Right ventricle myocardium inferior (tissue), 1 donor: ENCODE measurements around the gene SLC9A7. TPM values are rescaled to one million over a fixed set of nuclear protein-coding genes. Genes with fewer than 3 reads are reported as not detected.

ENCODE experiments used
- ATAC-seq: fragments of 200-7000 bp; cut with Tn5 transposase; one replicate; pipeline ENCODE4 v1.9.1; 2020; ENCODE audit warnings: mild to moderate bottlenecking, moderate library complexity
- DNase-seq: peaks from one replicate; pipeline ENCODE4 v3.0.0; 2021; ENCODE audit errors: missing footprints
- intact Hi-C: fragments of 100-400 bp; cut with DNase I; formaldehyde crosslinking; loops from one replicate; pipeline ENCODE4 v1.11.0; 2022
- total RNA-seq: library from RNA; stranded (reverse); fragmentation: NEBNext Ultra II Directional; extraction: Animal tissue kit (Norgen Biotek cat#: 25700); gene quantifications from one replicate; pipeline ENCODE4 v1.2.1, GENCODE V29; 2021
- donor health status: DM: no; HTN: yes; CAD: no; lungs with severe emphysema.

Gene SLC9A7
- total RNA-seq, 1 donor from 2014 or later, result 2.5 TPM

GRCh38 chrX:46628460-46629371 lies 130.2 kb downstream of the SLC9A7 start:
- DNase-seq (peak; percentile 83), ATAC-seq (peak; percentile 89)
- intact Hi-C loops, result no loop called here

GRCh38 chrX:46627711-46628419 lies 131.1 kb downstream of the SLC9A7 start:
- intact Hi-C loops, result no loop called here
- DNase-seq (no peak), ATAC-seq (peak; percentile 38)

GRCh38 chrX:46627062-46627461 lies 131.9 kb downstream of the SLC9A7 start:
- ATAC-seq, result no peak
- no peak for DNase-seq
- intact Hi-C loops, result no loop called here

- intact Hi-C loops, result no loop called here
- DNase-seq (no peak), ATAC-seq (no peak)
Measured at GRCh38 chrX:46626566-46626965, 132.4 kb downstream of the SLC9A7 start.

GRCh38 chrX:46624090-46624786 lies 134.7 kb downstream of the SLC9A7 start:
- ATAC-seq, result no peak
- intact Hi-C loops, result no loop called here
- DNase-seq, result no peak

GRCh38 chrX:46621572-46621971 lies 137.3 kb downstream of the SLC9A7 start:
- DNase-seq (no peak), ATAC-seq (no peak)
- intact Hi-C loops, result no loop called here

GRCh38 chrX:46620505-46620904 lies 138.4 kb downstream of the SLC9A7 start:
- ATAC-seq (no peak), DNase-seq (no peak)
- intact Hi-C loops, result no loop called here

GRCh38 chrX:46618947-46619346 lies 140.0 kb downstream of the SLC9A7 start:
- ATAC-seq, result no peak

GRCh38 chrX:46617906-46618305 lies 141.0 kb downstream of the SLC9A7 start:
- intact Hi-C loops, result no loop called here
- DNase-seq (no peak), ATAC-seq (no peak)

More at GRCh38 chrX:46618947-46619346, 140.0 kb downstream of the SLC9A7 start:
- intact Hi-C loops, result no loop called here
- DNase-seq, result no peak

- intact Hi-C loops, result no loop called here
- no peak for ATAC-seq
- no peak for DNase-seq
Measured at GRCh38 chrX:46611658-46612362, 147.1 kb downstream of the SLC9A7 start.

- no peak for ATAC-seq
Measured at GRCh38 chrX:46610070-46610658, 148.8 kb downstream of the SLC9A7 start.

GRCh38 chrX:46607916-46608315 lies 151.0 kb downstream of the SLC9A7 start:
- intact Hi-C loops, result no loop called here
- no peak for ATAC-seq
- no peak for DNase-seq

More at GRCh38 chrX:46610070-46610658, 148.8 kb downstream of the SLC9A7 start:
- intact Hi-C loops, result no loop called here
- no peak for DNase-seq

GRCh38 chrX:46602468-46603102 lies 156.3 kb downstream of the SLC9A7 start:
- ATAC-seq (no peak), DNase-seq (no peak)
- intact Hi-C loops, result no loop called here

GRCh38 chrX:46601283-46601682 lies 157.6 kb downstream of the SLC9A7 start:
- ATAC-seq (peak; percentile 90), DNase-seq (no peak)
- intact Hi-C loops, result no loop called here

GRCh38 chrX:46599051-46599560 lies 159.8 kb downstream of the SLC9A7 start:
- DNase-seq (no peak), ATAC-seq (no peak)
- intact Hi-C loops, result no loop called here

- DNase-seq, result no peak
- intact Hi-C loops, result no loop called here
- no peak for ATAC-seq
Measured at GRCh38 chrX:46597771-46598170, 161.1 kb downstream of the SLC9A7 start.

GRCh38 chrX:46597208-46597607 lies 161.7 kb downstream of the SLC9A7 start:
- intact Hi-C loops, result no loop called here
- ATAC-seq, result no peak
- no peak for DNase-seq

GRCh38 chrX:46595084-46595483 lies 163.8 kb downstream of the SLC9A7 start:
- DNase-seq (no peak), ATAC-seq (no peak)
- intact Hi-C loops, result no loop called here
